Right ventricle myocardium inferior (tissue), 1 donor: ENCODE data around the gene TAF1D. TPM values are rescaled to one million over a fixed set of nuclear protein-coding genes. Genes with fewer than 3 reads are reported as not detected.

Experiments
- ATAC-seq: fragments of 200-7000 bp; cut with Tn5 transposase; one replicate; pipeline ENCODE4 v1.9.1; 2020; ENCODE audit warnings: mild to moderate bottlenecking, moderate library complexity
- DNase-seq: peaks from one replicate; pipeline ENCODE4 v3.0.0; 2021; ENCODE audit errors: missing footprints
- intact Hi-C: fragments of 100-400 bp; cut with DNase I; formaldehyde crosslinking; loops from one replicate; pipeline ENCODE4 v1.11.0; 2022
- microRNA-seq: library from miRNA; unstranded; fragments of <30 nt; microRNA quantifications from one replicate; pipeline ENCODE4 v1.2.0, GENCODE V29; 2020
- total RNA-seq: library from RNA; stranded (reverse); fragmentation: NEBNext Ultra II Directional; extraction: Animal tissue kit (Norgen Biotek cat#: 25700); gene quantifications from one replicate; pipeline ENCODE4 v1.2.1, GENCODE V29; 2021
- donor health status: DM: no; HTN: yes; CAD: no; lungs with severe emphysema.

Gene TAF1D
- total RNA-seq, 1 donor from 2014 or later: 32.4 TPM

DNA sequence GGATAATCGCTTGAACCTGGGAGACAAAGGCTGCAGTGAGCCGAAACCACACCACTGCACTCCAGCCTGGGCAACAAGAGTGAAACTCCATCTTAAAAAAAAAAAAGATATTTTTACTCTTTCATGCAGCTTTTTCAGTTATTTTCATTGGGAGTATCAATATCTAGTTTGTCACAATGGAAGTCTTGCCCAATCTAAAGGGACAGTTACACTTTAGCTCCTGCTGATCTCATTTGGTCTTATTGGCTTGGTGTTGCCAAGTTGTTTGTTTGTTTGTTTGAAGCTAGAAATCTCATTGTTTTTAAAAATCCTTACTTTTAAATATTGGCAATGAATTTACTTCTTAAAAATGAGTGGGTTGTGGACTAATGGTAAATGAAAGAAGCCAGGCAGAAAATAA, 55.1 kb downstream of the TAF1D start:
- intact Hi-C loops: no loop called here
- ATAC-seq: no peak
- no peak for DNase-seq

Small RNA genes within 50 kb of the gene (microRNA-seq; reads per million reads assigned to microRNA genes)
- not detected for gene MIR1304

Other genes starting within 250 kb of the TAF1D start
- 45.3 TPM for gene SMCO4, start 198.1 kb downstream of the TAF1D start, total RNA-seq
- 4.8 TPM for gene CEP295, start 79.8 kb downstream of the TAF1D start, total RNA-seq
- gene C11orf54, start 177 bp upstream of the TAF1D start, total RNA-seq: 30.2 TPM
- gene MED17, start 42.8 kb upstream of the TAF1D start, total RNA-seq: 15.9 TPM
- gene VSTM5, start 109.1 kb upstream of the TAF1D start, total RNA-seq: 0.08 TPM